Epithelial cell of proximal tubule (primary cell): ENCODE measurements around the gene ABAT. TPM values are rescaled to one million over a fixed set of nuclear protein-coding genes. Genes with fewer than 3 reads are reported as not detected.
"Not testable (repeated sequence)": the region's sequence is repeated elsewhere in the genome, so short reads cannot be mapped to it uniquely, and the experiment has no call there.

Experiments
- DNase-seq: peaks from one replicate; pipeline ENCODE4 v3.0.0-alpha.2; 2011; ENCODE audit warnings: low read depth
- H3K4me3 ChIP-seq: 2 replicates; pipeline ENCODE4 v1.5.1; 2011; ENCODE audit warnings: low read depth, mild to moderate bottlenecking, low read length
- total RNA-seq: library from RNA; depleted of rRNA; stranded (reverse); fragments of >200 nt; gene quantifications from 2 replicates; pipeline ENCODE4 v1.2.3, GENCODE V29; 2015
- TF ChIP-seq, protein P1 (sequence below): conservative IDR thresholded peaks from 2 replicates; pipeline ENCODE4 v1.5.1; 2012; ENCODE audit warnings: low read depth, mild to moderate bottlenecking, low read length

ABAT gene
- total RNA-seq, 1 donor from 2014 or later: 3.9 TPM

GRCh38 chr16:8795818-8796217 is 121.4 kb downstream of the ABAT start:
- DNase-seq: no peak
- H3K4me3 ChIP-seq: no peak overlapping the region
- TF ChIP-seq, protein P1, sequence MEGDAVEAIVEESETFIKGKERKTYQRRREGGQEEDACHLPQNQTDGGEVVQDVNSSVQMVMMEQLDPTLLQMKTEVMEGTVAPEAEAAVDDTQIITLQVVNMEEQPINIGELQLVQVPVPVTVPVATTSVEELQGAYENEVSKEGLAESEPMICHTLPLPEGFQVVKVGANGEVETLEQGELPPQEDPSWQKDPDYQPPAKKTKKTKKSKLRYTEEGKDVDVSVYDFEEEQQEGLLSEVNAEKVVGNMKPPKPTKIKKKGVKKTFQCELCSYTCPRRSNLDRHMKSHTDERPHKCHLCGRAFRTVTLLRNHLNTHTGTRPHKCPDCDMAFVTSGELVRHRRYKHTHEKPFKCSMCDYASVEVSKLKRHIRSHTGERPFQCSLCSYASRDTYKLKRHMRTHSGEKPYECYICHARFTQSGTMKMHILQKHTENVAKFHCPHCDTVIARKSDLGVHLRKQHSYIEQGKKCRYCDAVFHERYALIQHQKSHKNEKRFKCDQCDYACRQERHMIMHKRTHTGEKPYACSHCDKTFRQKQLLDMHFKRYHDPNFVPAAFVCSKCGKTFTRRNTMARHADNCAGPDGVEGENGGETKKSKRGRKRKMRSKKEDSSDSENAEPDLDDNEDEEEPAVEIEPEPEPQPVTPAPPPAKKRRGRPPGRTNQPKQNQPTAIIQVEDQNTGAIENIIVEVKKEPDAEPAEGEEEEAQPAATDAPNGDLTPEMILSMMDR: no peak

DNA sequence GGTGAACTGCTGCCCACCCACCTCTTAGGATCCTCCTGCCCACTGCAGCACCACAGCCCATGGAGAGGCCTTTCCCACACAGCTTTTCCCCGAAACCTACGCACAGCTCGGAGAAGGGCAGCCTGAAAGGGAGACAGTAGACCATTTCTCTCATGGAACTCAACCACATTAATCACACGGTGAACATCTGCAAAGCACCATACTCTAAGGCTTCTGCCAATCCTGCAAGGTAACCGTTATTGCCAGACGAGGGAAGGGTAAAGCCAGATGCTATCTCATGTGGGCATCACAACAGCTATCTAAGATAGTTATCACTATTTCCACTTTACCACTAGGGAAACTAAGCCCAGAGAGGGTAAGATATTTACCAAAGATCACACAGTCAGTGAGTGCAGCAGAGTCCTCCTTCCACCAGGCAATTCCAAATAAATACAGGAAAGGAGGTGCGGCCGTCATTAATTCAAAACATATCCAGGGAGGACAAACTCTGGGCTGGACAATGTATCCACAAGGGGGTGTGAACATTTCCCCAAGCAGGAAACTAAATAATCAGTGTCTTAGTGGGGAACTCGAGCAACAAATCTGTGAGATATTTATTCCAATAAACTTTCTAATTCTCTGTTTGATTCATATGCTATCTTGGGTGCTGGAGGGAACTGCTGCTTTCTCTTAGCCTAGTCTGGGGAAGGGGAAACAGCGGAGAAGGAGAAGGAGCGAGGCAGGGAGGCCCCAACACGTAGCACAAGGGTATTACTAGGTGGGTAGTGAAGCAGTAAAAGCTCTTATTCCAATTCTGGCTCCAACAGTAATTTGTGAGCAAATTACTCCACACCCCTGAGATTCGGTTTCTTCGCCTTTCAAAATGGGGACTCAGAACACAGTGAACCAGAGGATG is 122.3 kb downstream of the ABAT start:
- peak overlapping the region; percentile 92 for H3K4me3 ChIP-seq
- DNase-seq: no peak
- TF ChIP-seq, protein P1: peak; percentile 13

DNA sequence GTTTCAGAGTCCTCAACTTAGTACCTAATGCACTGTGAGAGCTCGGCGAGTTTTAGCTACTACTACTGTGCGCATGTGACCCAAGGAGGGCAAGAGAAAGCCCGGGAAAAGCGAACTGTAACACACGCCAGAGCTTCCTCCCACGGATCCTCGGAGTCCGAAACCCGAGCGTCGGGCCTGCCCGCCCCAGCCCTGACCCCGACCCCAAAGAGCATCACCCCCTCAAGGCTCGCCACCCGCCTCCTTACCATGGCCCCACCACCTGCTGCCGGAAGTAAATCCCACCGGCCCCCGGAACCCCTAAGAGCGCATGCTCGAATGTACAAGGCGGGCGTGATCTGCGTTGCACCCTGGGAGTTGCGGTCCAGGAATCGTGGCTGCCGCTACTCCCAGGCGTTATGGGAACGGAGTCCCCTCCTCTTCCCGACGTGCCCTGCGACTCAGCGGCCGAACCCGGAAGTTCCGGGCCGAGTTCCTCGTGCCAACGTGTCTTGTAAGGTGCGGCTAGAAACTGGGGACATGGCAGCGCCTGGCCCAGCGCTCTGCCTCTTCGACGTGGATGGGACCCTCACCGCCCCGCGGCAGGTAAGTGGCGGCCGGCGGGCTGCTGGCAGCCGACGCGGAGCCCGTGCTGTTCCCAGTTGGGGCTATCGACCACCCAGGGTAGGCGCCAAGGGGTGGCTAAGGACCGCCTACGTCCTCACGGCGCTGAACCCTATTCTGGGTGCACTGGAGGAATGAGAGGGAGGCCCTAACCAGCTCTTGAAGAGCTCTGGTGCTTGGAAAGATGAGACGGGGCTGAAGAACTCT is 123.2 kb downstream of the ABAT start, which contains the start of the genes PMM2 and TMEM186:
Gene PMM2, plus strand, starts transcription at position 476 of the 810 bp plus-strand sequence. Its CDS starts 44 bp downstream, at position 520.
Gene TMEM186, minus strand, starts transcription at position 276 of the 810 bp plus-strand sequence. Its CDS starts 25 bp downstream, at position 251.
- TF ChIP-seq, protein P1: no peak
- H3K4me3 ChIP-seq: peak within 1 kb of the TSS; percentile 92
- peak; percentile 60 for DNase-seq

GRCh38 chr16:8798174-8798527 is 123.7 kb downstream of the ABAT start:
- TF ChIP-seq, protein P1: no peak
- H3K4me3 ChIP-seq: peak overlapping the region; percentile 92
- DNase-seq: no peak

DNA sequence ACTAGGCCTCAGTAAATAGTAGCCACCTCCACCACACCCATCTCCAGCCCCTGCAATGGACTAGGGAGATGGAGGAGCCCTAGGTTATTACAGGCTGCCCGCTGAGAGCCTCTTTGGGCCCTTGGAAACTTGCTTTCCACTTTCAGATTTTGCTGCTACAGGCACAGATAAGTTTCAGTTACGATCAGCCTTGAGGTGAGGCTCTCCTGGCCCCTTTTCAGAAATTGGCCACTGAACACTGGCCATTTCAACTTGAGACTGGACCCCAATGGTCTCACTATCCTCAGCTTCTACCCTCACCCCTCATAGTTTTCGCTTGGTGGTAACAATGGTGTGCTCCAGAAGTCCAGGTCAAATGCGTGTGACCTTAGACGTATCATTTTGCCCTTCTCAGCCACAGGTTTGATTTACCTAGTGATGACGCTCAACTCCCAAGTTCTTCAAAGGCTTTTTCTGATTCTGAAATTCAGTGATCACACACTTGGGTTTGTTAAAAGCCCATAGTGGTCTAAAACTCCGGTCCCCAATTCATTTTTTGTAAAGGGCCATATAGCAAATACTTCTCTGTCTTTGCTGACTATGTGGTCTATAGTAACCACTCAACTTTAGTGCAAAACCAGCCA is 124.2 kb downstream of the ABAT start:
- peak overlapping the region; percentile 92 for H3K4me3 ChIP-seq
- TF ChIP-seq, protein P1: no peak
- no peak for DNase-seq

GRCh38 chr16:8801701-8802100 is 127.3 kb downstream of the ABAT start:
- TF ChIP-seq, protein P1: no peak
- H3K4me3 ChIP-seq: no peak overlapping the region
- DNase-seq: no peak

- not testable (repeated sequence) for H3K4me3 ChIP-seq, DNase-seq
Measured at GRCh38 chr16:8803733-8804132, 129.3 kb downstream of the ABAT start.
